ENCODE data around the gene GOLGA6A. TPM values are rescaled to one million over a fixed set of nuclear protein-coding genes. Genes with fewer than 3 reads are reported as not detected.
"Not testable (repeated sequence)": the region's sequence is repeated elsewhere in the genome, so short reads cannot be mapped to it uniquely, and the experiment has no call there.

GOLGA6A gene
- total and polyA plus RNA-seq, 2 experiments from 2014 or later, result 1.9 TPM; not detected in 1

GRCh38 chr15:74120426-74120825, 38.1 kb upstream of the GOLGA6A start:
- Histone ChIP-seq H3K4me3 (no peak overlapping the region), H3K27me3 (peaks cover 6% of the 10 kb centered on the region), H3K27ac (no peak overlapping the region), H3K36me3 (no peaks in the 10 kb centered on the region), H3K9me3 (ENCODE audit: low read depth) (no peaks in the 10 kb centered on the region), H3K4me1 (ENCODE audit: low read depth) (no peaks in the 10 kb centered on the region)
- no peak for DNase-seq (ENCODE audit: low read depth in 1 of 2, low spot score in 1 of 2)
- TF ChIP-seq CTCF (IDR thresholded peaks at IDR 0.05; ENCODE audit: low read depth, low read length), result no peak

- no peaks in the 10 kb centered on the region for H3K36me3 ChIP-seq
- H3K4me3 ChIP-seq, result no peak overlapping the region
- TF ChIP-seq CTCF (IDR thresholded peaks at IDR 0.05; ENCODE audit: low read depth, low read length), result no peak
- H3K27ac ChIP-seq, result no peak overlapping the region
- no peaks in the 10 kb centered on the region for H3K4me1 ChIP-seq (ENCODE audit: low read depth)
- no peak for DNase-seq (ENCODE audit: low read depth in 1 of 2, low spot score in 1 of 2)
- no peaks in the 10 kb centered on the region for H3K9me3 ChIP-seq (ENCODE audit: low read depth)
- H3K27me3 ChIP-seq, result no peaks in the 10 kb centered on the region
Measured at GRCh38 chr15:74109713-74110112, 27.4 kb upstream of the GOLGA6A start.

- H3K27me3 ChIP-seq; H3K4me1 ChIP-seq (ENCODE audit: low read depth); H3K9me3 ChIP-seq (ENCODE audit: low read depth); H3K27ac ChIP-seq; DNase-seq (ENCODE audit: low read depth in 1 of 2, low spot score in 1 of 2); H3K36me3 ChIP-seq; H3K4me3 ChIP-seq: not testable (repeated sequence)
Measured at GRCh38 chr15:74108611-74109010, 26.3 kb upstream of the GOLGA6A start.

- Histone ChIP-seq H3K4me1 (ENCODE audit: low read depth) (no peaks in the 10 kb centered on the region), H3K27me3 (no peaks in the 10 kb centered on the region), H3K36me3 (no peaks in the 10 kb centered on the region), H3K27ac (no peak overlapping the region), H3K4me3 (no peak overlapping the region), H3K9me3 (ENCODE audit: low read depth) (no peaks in the 10 kb centered on the region)
- DNase-seq (ENCODE audit: low read depth in 1 of 2, low spot score in 1 of 2), result no peak
- TF ChIP-seq CTCF (IDR thresholded peaks at IDR 0.05; ENCODE audit: low read depth, low read length), result no peak
Measured at GRCh38 chr15:74108111-74108510, 25.8 kb upstream of the GOLGA6A start.

- H3K27ac ChIP-seq; H3K36me3 ChIP-seq; H3K4me1 ChIP-seq (ENCODE audit: low read depth); H3K27me3 ChIP-seq; H3K9me3 ChIP-seq (ENCODE audit: low read depth): not testable (repeated sequence)
- peak; percentile 88 to 93 for DNase-seq (ENCODE audit: low read depth in 1 of 2, low spot score in 1 of 2)
- H3K4me3 ChIP-seq, result peak overlapping the region; percentile 40
Measured at GRCh38 chr15:74099963-74100733, 17.8 kb upstream of the GOLGA6A start.

GRCh38 chr15:74096753-74097474, 14.6 kb upstream of the GOLGA6A start:
- H3K27ac ChIP-seq; H3K9me3 ChIP-seq (ENCODE audit: low read depth); H3K27me3 ChIP-seq; H3K4me1 ChIP-seq (ENCODE audit: low read depth); H3K36me3 ChIP-seq; DNase-seq (ENCODE audit: low read depth in 1 of 2, low spot score in 1 of 2); H3K4me3 ChIP-seq: not testable (repeated sequence)

- not testable (repeated sequence) for H3K27ac ChIP-seq; H3K36me3 ChIP-seq; H3K27me3 ChIP-seq; H3K4me1 ChIP-seq (ENCODE audit: low read depth); H3K9me3 ChIP-seq (ENCODE audit: low read depth); H3K4me3 ChIP-seq; DNase-seq (ENCODE audit: low read depth in 1 of 2, low spot score in 1 of 2)
Measured at GRCh38 chr15:74095610-74096009, 13.3 kb upstream of the GOLGA6A start.

- not testable (repeated sequence) for H3K36me3 ChIP-seq; H3K27ac ChIP-seq; H3K4me3 ChIP-seq; H3K9me3 ChIP-seq (ENCODE audit: low read depth); DNase-seq (ENCODE audit: low read depth in 1 of 2, low spot score in 1 of 2); H3K27me3 ChIP-seq; H3K4me1 ChIP-seq (ENCODE audit: low read depth)
Measured at GRCh38 chr15:74094567-74094966, 12.2 kb upstream of the GOLGA6A start.

- not testable (repeated sequence) for H3K36me3 ChIP-seq; H3K9me3 ChIP-seq (ENCODE audit: low read depth); H3K4me3 ChIP-seq; H3K4me1 ChIP-seq (ENCODE audit: low read depth); H3K27me3 ChIP-seq; H3K27ac ChIP-seq; DNase-seq (ENCODE audit: low read depth in 1 of 2, low spot score in 1 of 2)
Measured at GRCh38 chr15:74075781-74076180, 6.6 kb downstream of the GOLGA6A start.
